ENCODE measurements around the gene MCM10.
"Not testable (repeated sequence)": the region's sequence is repeated elsewhere in the genome, so short reads cannot be mapped to it uniquely, and the experiment has no call there.

MCM10 gene

DNA sequence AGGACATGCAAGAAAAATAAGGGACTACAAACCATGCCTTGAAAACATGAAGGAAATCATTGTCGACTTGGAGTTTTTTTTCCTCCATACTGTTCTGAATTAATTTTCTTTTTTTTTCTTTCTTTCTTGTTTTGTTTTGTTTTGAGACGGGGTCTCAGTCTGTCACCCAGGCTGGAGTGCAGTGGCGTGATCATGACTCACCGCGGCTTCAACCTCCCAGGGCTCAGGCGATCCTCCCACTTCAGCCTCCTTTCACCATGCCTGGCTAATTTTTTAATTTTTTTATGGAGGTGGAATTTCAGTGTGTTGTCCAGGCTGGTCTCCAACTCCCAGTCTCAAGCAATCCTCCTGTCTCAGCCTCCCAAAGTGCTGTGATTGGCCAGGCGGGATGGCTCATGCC, 61.2 kb downstream of the MCM10 start:
- no peak for DNase-seq

DNA sequence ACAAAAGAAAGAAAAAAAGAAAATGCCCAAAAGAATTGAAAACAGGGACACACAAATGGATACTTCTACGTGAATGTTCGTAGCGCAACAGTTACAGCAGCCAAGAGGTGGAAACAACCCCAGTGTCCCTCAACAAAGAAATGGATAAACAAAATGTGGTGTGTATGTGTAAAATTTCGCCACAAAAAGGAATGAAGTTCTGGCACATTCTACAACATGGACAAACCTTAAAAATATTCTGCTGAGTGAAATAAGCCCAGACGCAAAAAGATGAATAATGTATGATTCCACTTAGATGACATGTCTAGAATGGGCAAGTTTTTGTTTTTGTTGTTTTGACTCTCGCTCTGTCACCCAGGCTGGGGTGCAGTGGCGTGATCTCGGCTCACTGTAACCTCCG, 61.9 kb downstream of the MCM10 start:
- DNase-seq, result no peak

DNA sequence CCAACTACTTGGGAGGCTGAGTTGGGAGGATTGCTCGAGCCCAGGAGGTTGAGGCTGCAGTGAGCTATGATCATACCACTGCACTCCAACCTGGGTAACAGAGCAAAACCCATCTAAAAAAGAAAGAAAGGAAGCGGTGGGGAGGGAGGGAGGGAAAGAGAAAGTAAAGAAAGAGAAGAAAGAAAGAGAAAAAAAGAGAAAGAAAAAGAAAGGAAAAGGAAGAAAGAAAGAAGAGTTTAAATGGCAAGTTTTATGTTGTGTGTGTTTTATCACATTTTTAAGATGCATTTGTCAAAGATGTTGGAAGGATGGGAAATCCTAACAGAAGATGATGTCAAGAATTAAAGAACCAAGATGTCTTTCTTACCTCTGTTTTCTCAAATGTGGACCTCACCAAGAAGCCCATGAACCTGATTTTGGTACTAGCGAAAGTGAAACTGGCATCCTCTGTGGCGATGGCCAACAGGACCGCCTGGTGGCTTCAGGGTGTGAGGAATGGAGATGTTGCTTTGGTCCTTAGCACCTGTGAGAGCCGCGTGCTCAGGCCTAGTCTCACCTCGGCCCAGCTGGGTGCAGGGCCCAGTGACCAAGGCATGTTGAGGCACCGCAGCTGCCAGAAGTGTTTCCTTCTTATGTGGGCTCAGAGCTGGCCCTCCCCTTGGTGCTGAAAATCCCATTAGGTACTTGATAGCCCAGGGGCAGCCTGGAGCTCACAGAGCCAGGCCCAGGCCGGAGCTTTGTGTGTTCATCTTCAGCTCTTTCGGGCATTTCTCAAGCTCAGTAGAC, 63.0 kb downstream of the MCM10 start:
- DNase-seq, result no peak

- DNase-seq, result no peak
Measured at GRCh38 chr10:13225601-13226000, 64.2 kb downstream of the MCM10 start.

DNA sequence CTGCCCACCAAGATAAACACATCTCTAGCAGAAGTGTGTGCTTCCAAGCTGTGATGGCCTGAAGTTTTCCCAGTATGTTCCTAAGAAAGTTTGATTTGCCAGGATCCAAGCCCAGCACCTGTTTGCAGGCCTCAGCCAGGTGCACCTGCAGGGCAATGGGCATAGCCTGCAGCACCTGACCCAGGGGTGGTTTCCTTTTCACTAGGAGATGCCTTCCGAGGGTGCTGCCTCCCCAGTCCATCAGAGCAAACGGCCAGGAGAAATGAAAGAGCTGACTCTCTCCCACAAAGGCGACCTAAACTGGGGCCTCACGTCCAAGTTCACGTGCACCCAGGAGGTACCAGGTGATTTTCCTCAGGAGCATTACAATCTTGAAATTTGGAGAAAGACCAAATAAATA, 65.7 kb downstream of the MCM10 start:
- no peak for DNase-seq

DNA sequence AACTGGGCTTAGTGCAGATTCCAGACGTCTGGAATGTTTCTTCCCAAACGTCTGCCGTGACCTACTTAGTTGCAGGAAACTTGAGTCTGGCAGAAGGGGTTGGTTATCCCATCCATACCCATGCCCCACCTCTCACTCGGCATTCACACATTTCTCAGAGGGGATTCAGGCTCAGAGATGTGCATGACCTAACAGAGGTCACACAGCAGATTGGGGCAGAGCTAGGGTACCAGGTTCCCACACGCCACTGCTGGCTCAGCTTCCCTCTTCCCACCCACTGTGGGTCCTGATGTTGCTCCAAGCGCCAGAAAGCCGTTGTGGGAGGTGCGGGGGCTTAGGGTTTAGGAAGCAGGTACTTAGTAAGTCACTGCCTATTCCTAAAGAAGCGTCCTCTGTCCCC, 69.8 kb downstream of the MCM10 start:
- DNase-seq, result no peak

DNA sequence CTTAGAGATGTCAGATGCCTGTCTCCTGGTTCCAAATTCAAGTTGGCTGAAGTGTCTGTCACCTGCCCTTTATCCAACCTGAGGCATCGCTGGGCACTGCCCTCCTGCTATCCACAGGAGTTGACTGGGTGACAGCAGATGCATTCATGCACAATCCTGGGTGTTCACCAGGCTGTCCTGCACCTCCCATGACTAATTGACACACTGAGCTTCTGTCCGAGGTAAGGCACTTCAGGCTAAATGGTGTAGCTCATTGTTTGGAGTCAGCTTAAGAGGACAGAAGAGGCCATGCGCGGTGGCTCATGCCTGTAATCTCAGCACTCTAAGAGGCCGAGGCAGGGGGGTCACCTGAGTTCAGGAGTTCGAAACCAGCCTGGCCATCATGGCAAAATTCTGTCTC, 70.5 kb downstream of the MCM10 start:
- peak in 1 of 3 experiments; percentile 8 for DNase-seq

DNA sequence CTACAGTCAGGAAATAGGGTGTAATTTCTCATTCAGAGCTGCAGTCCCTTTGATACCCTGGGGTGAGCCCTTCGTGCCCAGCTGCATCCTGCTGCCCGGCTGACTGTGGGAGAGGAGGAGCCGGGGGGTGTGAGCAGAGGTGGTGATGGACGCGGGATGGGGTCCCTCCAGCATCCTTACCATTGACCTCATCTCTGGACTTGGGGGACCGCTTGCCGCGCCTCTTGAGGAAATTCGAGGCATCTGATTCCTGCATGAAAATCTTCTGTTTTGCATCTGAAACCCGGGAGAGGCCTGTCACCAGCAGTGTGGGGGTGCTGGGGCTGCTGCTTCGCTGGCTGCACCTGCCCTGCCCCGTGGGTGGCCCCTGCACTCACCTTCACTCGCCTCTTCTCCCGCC, 72.0 kb downstream of the MCM10 start:
- no peak for DNase-seq

GRCh38 chr10:13234172-13234571, 72.8 kb downstream of the MCM10 start, which contains the start of gene UCMA:
Gene UCMA (minus strand): TSS chr10:13234374. CDS start chr10:13234258, 116 bp downstream.
- no peak for DNase-seq

DNA sequence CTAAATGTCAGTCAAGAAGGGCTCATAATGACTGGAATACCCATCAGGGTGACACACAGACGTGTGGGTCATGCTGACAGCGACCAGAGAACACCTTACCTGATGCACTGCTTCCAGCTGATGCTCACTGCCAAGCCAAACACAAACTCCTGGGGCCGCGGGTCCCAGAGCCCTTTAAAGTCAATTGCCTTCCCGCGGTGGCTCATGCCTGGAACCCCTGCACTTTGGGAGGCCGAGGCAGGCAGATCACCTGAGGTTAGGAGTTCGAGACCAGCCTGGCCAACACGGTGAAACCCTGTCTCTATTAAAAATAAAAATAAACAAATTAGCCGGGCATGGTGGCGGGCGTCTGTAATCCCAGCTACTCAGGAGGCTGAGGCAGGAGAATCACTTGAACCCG, 73.4 kb downstream of the MCM10 start:
- DNase-seq, result not testable (repeated sequence)

DNA sequence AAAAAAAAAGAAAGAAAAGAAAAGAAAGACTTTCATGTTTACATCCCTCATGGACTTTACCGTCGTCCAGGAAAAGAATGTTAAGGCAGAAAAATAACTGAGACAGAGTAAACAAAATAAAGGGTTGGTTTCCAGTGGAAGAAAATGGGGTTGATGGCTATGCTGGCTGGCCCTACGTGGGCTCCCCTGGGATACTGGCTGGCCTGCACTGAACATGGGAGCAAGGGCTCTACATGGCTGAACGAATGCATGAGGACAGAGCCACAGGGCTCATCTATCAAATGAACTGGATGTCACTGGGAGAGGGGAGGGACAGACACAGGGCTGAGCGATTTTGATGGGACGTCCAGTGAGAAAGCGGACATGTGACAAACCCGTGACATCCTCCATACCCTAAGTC, 75.3 kb downstream of the MCM10 start:
- no peak for DNase-seq

DNA sequence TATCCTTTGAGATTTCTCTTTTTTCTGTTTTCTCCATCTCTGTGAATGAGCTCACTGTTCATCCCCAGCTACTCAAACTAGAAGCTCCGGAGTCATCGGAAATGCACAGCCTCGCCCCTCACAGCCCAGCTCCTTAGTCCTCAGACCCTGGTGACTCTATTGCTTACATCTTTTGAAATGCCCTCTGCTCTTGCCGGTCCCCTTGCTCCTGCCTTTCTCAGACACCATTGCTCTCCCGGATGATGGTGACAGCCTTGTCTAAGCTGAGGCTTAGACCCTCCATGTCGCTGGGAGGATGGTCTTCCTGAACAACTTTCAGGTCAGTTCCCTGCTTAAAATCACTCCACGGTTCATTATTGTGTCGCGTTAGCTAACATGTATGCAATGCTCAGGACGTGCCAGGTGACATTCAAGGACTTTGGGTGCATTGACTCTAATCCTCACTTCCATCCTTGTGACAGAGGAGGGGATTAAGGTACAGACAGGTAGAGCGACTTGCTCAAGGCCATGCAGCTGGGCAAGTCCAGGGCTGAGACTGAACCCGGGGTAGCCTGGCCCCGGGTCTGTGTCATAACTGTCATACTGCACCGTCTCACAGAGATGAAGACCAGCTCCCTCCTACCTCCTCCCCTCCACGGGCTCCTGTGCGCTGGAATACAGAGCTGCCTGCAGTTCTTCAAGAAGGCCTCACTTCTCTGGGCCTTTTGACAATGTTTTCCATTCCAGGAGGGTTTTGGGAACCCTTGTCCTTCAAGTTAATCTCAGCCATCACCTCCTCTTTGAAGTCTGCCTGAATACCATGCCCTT, 77.1 kb downstream of the MCM10 start:
- DNase-seq, result no peak

DNA sequence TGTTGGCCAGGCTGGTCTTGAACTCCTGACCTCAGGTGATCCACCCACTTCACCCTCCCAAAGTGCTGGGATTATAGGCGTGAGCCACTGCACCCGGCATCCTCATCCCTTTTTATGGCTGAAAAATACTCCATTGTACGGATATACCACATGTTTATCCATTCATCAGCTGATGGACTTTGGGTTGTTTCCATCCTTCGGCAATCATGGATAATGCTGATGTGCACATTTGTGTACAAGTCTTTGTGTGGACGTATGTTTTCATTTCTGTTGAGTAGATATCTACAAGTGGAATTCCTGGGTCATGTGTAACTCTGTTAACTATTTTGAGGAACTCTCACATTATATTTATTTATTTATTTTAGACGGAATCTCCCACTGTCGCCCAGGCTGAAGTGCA, 78.6 kb downstream of the MCM10 start:
- DNase-seq, result no peak

GRCh38 chr10:13241613-13242012, 80.3 kb downstream of the MCM10 start:
- DNase-seq, result no peak

GRCh38 chr10:13242260-13242659, 80.9 kb downstream of the MCM10 start:
- not testable (repeated sequence) for DNase-seq

GRCh38 chr10:13247246-13247645, 85.9 kb downstream of the MCM10 start:
- no peak for DNase-seq

DNA sequence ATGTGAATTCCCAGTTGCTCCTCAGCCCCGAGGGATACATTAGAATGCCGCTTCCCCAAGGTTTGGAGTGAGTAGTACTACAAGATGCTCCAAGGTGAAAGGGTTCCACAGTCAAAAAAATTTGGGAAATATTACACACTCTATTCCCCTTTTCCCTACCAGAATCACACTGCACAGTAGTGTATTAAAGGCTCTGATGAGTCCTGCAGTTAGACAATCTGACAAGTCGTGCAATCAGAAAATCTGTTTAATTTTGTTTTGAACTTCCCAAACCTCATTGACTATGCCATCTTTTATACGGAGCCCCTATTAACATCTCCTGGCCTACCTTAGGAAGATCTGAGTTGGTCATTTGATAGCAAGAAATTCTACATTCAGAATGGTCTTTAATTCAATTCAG, 86.4 kb downstream of the MCM10 start:
- DNase-seq, result no peak

GRCh38 chr10:13253726-13254125, 92.4 kb downstream of the MCM10 start:
- no peak for DNase-seq

DNA sequence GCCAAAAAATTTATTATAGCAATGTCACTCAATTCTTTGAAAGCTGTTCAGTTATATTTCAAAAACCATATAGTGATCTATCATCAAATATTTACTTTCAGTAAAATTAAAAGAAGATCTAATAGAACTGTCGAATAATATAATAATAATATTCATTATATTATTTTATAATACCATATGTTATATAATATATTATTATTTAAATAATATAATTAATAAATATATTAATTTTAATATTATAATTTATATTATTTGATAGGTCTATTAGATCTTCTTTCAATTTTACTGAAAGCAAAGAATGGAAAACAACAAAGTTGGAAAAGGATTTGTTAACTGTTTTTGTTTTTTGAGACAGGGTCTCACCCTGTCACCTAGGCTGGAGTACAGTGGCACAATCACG, 95.3 kb downstream of the MCM10 start:
- DNase-seq, result no peak

DNA sequence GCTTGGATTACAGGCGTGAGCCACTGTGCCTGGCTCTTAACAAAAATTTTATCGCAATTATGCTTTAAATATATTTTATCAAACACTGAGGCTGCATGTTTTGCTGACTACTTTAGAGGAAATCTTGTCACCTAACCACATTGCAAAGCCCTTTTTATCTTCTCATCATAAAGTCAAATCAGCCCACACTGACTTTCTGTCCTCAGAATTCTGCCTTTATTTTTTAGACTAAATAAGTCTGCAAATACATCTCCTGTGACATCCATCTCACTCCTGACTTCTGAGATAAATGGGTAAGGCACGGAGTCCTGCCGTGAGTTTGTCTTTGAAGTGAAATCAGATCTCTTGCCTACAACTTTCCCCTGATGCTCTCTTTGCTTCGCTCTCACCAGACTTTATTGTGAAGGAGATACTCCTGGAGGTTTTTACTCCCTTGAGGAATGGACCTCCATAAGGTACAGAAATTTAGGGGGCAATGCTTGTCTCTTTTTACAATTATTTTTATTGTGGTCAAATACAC, 96.3 kb downstream of the MCM10 start:
- no peak for DNase-seq

Measured in NCI-H1417 (cell line).